Measurements from ENCODE around the gene MLYCD. TPM values are rescaled to one million over a fixed set of nuclear protein-coding genes. Genes with fewer than 3 reads are reported as not detected.
A peak's percentile ranks its signal among the peaks of the same experiment; 100 is the strongest.

Gene MLYCD
- total and polyA plus RNA-seq, 7 donors, result 8.3 to 21.6 (median 14.7) TPM

GRCh38 chr16:83937267-83937666, 38.4 kb downstream of the MLYCD start:
- intact Hi-C loops (cut with DNase I), result no loop called here
- Histone ChIP-seq H3K27me3 (ENCODE audit: insufficient read depth in 3 of 3, low read length in 2 of 3) (peaks cover 0 to 9% (median 7%) of the 10 kb centered on the region in 3 donors), H3K27ac (no peak overlapping the region), H3K4me1 (no peaks in the 10 kb centered on the region), H3K4me3 (no peak overlapping the region), H3K9me3 (no peaks in the 10 kb centered on the region), H3K36me3 (ENCODE audit: insufficient read depth in 1 of 2, low read depth in 1 of 2) (no peaks in the 10 kb centered on the region)
- no peak for ATAC-seq
- WGBS, 3 donors, result 89 to 94% (median 94%) methylated on average over 2 of the region's 2 CpGs
- no peak for TF ChIP-seq CTCF (IDR thresholded peaks at IDR 0.05)
- DNase-seq, result no peak

GRCh38 chr16:83937922-83938885, 39.3 kb downstream of the MLYCD start:
- Histone ChIP-seq H3K9me3 (no peaks in the 10 kb centered on the region), H3K27me3 (ENCODE audit: insufficient read depth in 3 of 3, low read length in 2 of 3) (peaks cover 0 to 9% (median 7%) of the 10 kb centered on the region in 3 donors), H3K4me1 (no peaks in the 10 kb centered on the region), H3K4me3 (no peak overlapping the region), H3K36me3 (ENCODE audit: insufficient read depth in 1 of 2, low read depth in 1 of 2) (no peaks in the 10 kb centered on the region), H3K27ac (no peak overlapping the region)
- WGBS, 3 donors, result 88 to 93% (median 89%) methylated on average over 16 to 18 of the region's 18 CpGs
- no peak for TF ChIP-seq CTCF (IDR thresholded peaks at IDR 0.05)
- DNase-seq (no peak), ATAC-seq (no peak)
- intact Hi-C loops (cut with DNase I), result no loop called here

- ATAC-seq (no peak), DNase-seq (no peak)
- no peak for TF ChIP-seq CTCF (IDR thresholded peaks at IDR 0.05)
- intact Hi-C loops (cut with DNase I), result no loop called here
- Histone ChIP-seq H3K4me1 (no peaks in the 10 kb centered on the region), H3K36me3 (ENCODE audit: insufficient read depth in 1 of 2, low read depth in 1 of 2) (no peaks in the 10 kb centered on the region), H3K4me3 (no peak overlapping the region), H3K27me3 (ENCODE audit: insufficient read depth in 3 of 3, low read length in 2 of 3) (peaks cover 0 to 9% (median 7%) of the 10 kb centered on the region in 3 donors), H3K9me3 (no peaks in the 10 kb centered on the region), H3K27ac (no peak overlapping the region)
- 61 to 64% (median 63%) methylated on average over 12 of the region's 12 CpGs for WGBS, 3 donors
These were observed 40.4 kb downstream of the MLYCD start for GRCh38 chr16:83939266-83939855.

DNA sequence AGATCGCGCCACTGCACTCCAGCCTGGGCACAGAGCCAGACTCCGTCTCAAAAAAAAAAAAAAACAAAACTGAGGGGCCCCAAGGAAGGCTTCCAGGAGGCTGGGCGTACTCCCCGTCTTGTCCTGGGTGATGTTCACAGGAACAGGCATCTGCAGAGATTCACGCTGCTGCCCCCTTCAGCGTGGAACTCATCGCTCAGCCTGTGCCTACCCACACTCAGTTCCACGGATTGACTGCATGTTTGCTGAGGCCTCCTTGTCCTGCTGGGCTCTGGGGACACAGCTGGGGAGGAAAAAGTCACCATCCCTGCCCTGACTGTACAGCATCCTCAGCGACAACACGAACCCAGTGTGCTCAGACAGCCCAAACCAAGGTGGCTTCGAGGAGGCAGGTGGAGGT, 41.2 kb downstream of the MLYCD start:
- H3K36me3 ChIP-seq (ENCODE audit: insufficient read depth in 1 of 2, low read depth in 1 of 2), result no peaks in the 10 kb centered on the region
- no peaks in the 10 kb centered on the region for H3K9me3 ChIP-seq
- DNase-seq (no peak), ATAC-seq (peak in 2 of 4 donors; percentile 13 to 14)
- no peak overlapping the region for H3K27ac ChIP-seq
- intact Hi-C loops (cut with DNase I), result no loop called here
- no peak for TF ChIP-seq CTCF (IDR thresholded peaks at IDR 0.05)
- H3K4me1 ChIP-seq, result no peaks in the 10 kb centered on the region
- H3K4me3 ChIP-seq, result no peak overlapping the region
- peaks cover 0 to 9% (median 7%) of the 10 kb centered on the region in 3 donors for H3K27me3 ChIP-seq (ENCODE audit: insufficient read depth in 3 of 3, low read length in 2 of 3)
- 64 to 81% (median 69%) methylated on average over 9 to 12 of the region's 12 CpGs for WGBS, 3 donors
